Fibroblast of mammary gland (primary cell): ENCODE data around the gene UBAP2.

Source experiments
- DNase-seq: peaks from one replicate; pipeline ENCODE4 v3.0.0-alpha.2; 2010; ENCODE audit warnings: low read depth
- H3K4me3 ChIP-seq: 2 replicates; pipeline ENCODE4 v1.5.1; 2011; ENCODE audit warnings: low read depth, mild to moderate bottlenecking, low read length, moderate library complexity; ENCODE audit not compliant: control insufficient read depth
- CTCF ChIP-seq: conservative IDR thresholded peaks from 2 replicates; pipeline ENCODE4 v1.5.1; 2011; ENCODE audit warnings: low read depth, low read length, inconsistent platforms; ENCODE audit not compliant: control insufficient read depth, insufficient read depth

UBAP2 gene

GRCh38 chr9:33934188-33934878 lies 114.4 kb downstream of the UBAP2 start:
- H3K4me3 ChIP-seq: no peak overlapping the region
- DNase-seq: no peak
- TF ChIP-seq CTCF: no peak

GRCh38 chr9:33932078-33932807 lies 116.4 kb downstream of the UBAP2 start:
- no peak for TF ChIP-seq CTCF
- DNase-seq: no peak
- no peak overlapping the region for H3K4me3 ChIP-seq

- TF ChIP-seq CTCF: no peak
- no peak for DNase-seq
- no peak overlapping the region for H3K4me3 ChIP-seq
These were observed 117.4 kb downstream of the UBAP2 start for GRCh38 chr9:33931326-33931725.

- no peak for TF ChIP-seq CTCF
- no peak overlapping the region for H3K4me3 ChIP-seq
- no peak for DNase-seq
These were observed 121.0 kb downstream of the UBAP2 start for GRCh38 chr9:33927694-33928093.

- TF ChIP-seq CTCF: no peak
These were observed 121.8 kb downstream of the UBAP2 start for GRCh38 chr9:33926746-33927485.

GRCh38 chr9:33924978-33925797 lies 123.5 kb downstream of the UBAP2 start:
- DNase-seq: peak; percentile 70
- H3K4me3 ChIP-seq: no peak overlapping the region
- TF ChIP-seq CTCF: peak; percentile 72

More at GRCh38 chr9:33926746-33927485, 121.8 kb downstream of the UBAP2 start:
- no peak for DNase-seq
- no peak overlapping the region for H3K4me3 ChIP-seq
